Ishikawa (cell line): ENCODE measurements around the gene OR6J1.

Experiments
- CEBPB ChIP-seq: IDR thresholded peaks from 2 replicates; pipeline ENCODE4 v1.6.1; 2012
- CREB1 ChIP-seq: IDR thresholded peaks from 2 replicates; pipeline ENCODE4 v1.6.1; 2012; ENCODE audit warnings: low read depth
- EGR1 ChIP-seq: IDR thresholded peaks from 2 replicates; pipeline ENCODE4 v1.6.1; 2012
- EP300 ChIP-seq: IDR thresholded peaks from 2 replicates; pipeline ENCODE4 v1.6.1; 2012; ENCODE audit warnings: borderline replicate concordance
- FOXM1 ChIP-seq: IDR thresholded peaks from 2 replicates; pipeline ENCODE4 v1.6.1; 2012; ENCODE audit warnings: low read depth, borderline replicate concordance
- MAX ChIP-seq: IDR thresholded peaks from 2 replicates; pipeline ENCODE4 v1.6.1; 2012
- NFIC ChIP-seq: IDR thresholded peaks from 2 replicates; pipeline ENCODE4 v1.6.1; 2012
- RAD21 ChIP-seq: IDR thresholded peaks from 2 replicates; pipeline ENCODE4 v1.6.1; 2012; ENCODE audit warnings: low read depth
- REST ChIP-seq: IDR thresholded peaks from 2 replicates; pipeline ENCODE4 v1.6.1; 2012; ENCODE audit warnings: low read depth, mild to moderate bottlenecking
- TAF1 ChIP-seq: IDR thresholded peaks from 2 replicates; pipeline ENCODE4 v1.6.1; 2012; ENCODE audit warnings: low read depth, mild to moderate bottlenecking
- TCF12 ChIP-seq: IDR thresholded peaks from 2 replicates; pipeline ENCODE4 v1.6.1; 2012; ENCODE audit warnings: low read depth
- TEAD4 ChIP-seq: IDR thresholded peaks from 2 replicates; pipeline ENCODE4 v1.6.1; 2012
- USF1 ChIP-seq: IDR thresholded peaks from 2 replicates; pipeline ENCODE4 v1.6.1; 2012
- YY1 ChIP-seq: IDR thresholded peaks from 2 replicates; pipeline ENCODE4 v1.6.1; 2012; ENCODE audit warnings: low read depth
- ZBTB7A ChIP-seq: IDR thresholded peaks from 2 replicates; pipeline ENCODE4 v1.6.1; 2012; ENCODE audit warnings: low read depth

OR6J1 gene

GRCh38 chr14:22678221-22678620, 34.1 kb upstream of the OR6J1 start:
- TF ChIP-seq EP300 (no peak), TAF1 (no peak), ZBTB7A (no peak), TCF12 (no peak), TEAD4 (no peak), YY1 (no peak), EGR1 (no peak), RAD21 (no peak), CREB1 (no peak), USF1 (no peak)

DNA sequence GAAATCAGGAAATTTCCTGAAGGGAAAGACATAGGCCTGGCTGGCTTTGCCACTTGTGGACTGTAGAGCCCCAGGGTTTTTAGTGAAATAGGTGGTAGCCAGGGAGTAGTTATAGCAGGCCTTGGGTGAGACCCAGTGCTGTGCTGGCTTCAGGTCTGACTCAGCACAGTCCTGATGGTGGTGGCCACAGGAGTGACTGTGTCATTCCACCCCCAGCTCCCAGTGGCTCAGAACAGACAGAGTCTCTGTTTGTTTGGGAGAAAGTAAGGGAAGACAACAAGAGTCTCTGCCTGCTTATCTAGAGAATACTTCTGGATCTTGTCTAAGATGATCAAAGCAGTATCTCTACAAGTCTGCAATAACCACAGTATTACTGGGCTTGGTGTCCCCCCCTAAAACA, 27.5 kb upstream of the OR6J1 start:
- no peak for TF ChIP-seq TAF1
- TF ChIP-seq RAD21, result no peak

DNA sequence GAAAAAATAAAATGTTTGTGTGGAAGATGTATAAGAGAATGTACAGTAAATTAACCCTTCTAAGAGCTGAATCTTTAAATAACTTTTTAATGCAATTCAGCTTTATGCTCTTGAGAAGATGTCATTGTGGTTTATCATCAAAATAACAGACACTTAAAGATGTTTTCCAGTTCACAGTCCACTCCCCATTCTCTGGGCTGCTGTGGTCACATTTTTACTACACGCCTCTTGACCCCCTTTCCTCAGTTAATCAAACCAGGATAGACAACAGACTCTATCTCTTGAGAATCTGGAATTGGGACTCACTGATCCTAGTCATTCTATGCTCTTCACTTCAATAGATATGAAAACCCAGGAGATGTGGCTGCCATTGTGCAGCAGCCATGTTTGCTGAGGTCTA, 24.7 kb upstream of the OR6J1 start:
- TF ChIP-seq FOXM1 (no peak), ZBTB7A (no peak), CEBPB (no peak), YY1 (no peak), RAD21 (no peak), CREB1 (no peak), USF1 (no peak), MAX (no peak), EP300 (no peak), TAF1 (no peak), TCF12 (no peak), NFIC (no peak)

GRCh38 chr14:22668417-22668816, 24.3 kb upstream of the OR6J1 start:
- TF ChIP-seq FOXM1, result no peak
- TF ChIP-seq CREB1, result no peak
- TF ChIP-seq TCF12, result no peak
- TF ChIP-seq MAX, result no peak
- no peak for TF ChIP-seq TAF1

DNA sequence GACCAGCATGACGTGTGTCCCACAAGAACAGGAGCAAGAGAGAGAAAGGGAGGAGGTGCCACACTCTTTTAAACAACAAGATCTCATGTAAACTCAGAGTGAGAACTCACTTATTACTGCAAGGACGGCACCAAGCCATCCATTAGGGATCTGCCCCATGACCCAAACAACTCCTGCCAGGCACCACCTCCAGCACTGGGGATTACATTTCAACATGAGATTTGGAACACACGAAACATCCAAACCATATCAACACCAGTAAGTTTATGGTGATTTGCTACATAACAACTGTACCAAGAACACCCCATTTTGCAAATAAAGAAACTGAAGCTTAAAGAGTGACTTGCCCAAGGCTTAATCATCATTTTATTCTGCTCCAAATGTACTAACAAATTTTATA, 23.7 kb upstream of the OR6J1 start:
- TF ChIP-seq MAX (no peak), CEBPB (no peak), NFIC (no peak)

GRCh38 chr14:22666203-22666893, 22.2 kb upstream of the OR6J1 start:
- TF ChIP-seq CREB1, result no peak
- no peak for TF ChIP-seq TAF1
- no peak for TF ChIP-seq MAX
- TF ChIP-seq FOXM1, result no peak
- TF ChIP-seq ZBTB7A, result no peak
- no peak for TF ChIP-seq USF1
- no peak for TF ChIP-seq EGR1
- TF ChIP-seq EP300, result no peak
- TF ChIP-seq NFIC, result no peak
- TF ChIP-seq CEBPB, result no peak

GRCh38 chr14:22664261-22664660, 20.1 kb upstream of the OR6J1 start:
- TF ChIP-seq ZBTB7A (no peak), EGR1 (no peak), TAF1 (no peak), FOXM1 (no peak), CREB1 (no peak), USF1 (no peak), YY1 (no peak), CEBPB (no peak), TEAD4 (no peak), NFIC (no peak), TCF12 (no peak), RAD21 (no peak), REST (no peak), MAX (no peak), EP300 (no peak)
